HEK293 (cell line): ENCODE measurements around the gene MXD4.

Experiments used
- CTCF ChIA-PET: fragments of 350-600 bp; formaldehyde crosslinking; extraction: SDS; loops from one replicate; lab custom pipeline; 2021; ENCODE audit warnings: antibody characterized with exemption; lab: Yijun Ruan, JAX
- POLR2A ChIA-PET: fragments of 300-600 bp; formaldehyde crosslinking; extraction: SDS; loops from one replicate; lab custom pipeline; 2020; ENCODE audit warnings: antibody characterized with exemption, inconsistent platforms; lab: Yijun Ruan, JAX
- H3K27ac ChIP-seq: fragments of 200-500 bp; sonication (Bioruptor generic); 2 replicates; pipeline ENCODE4 v1.5.1; 2014; ENCODE audit warnings: low read depth, low read length, control low read depth, inconsistent platforms; ENCODE audit errors: extremely low read depth
- H3K36me3 ChIP-seq, 2 experiments: fragments of 200-500 bp in 1 of 2; sonication (Bioruptor generic) in 1 of 2; 1 replicate in 1 of 2; 2 replicates in 1 of 2; pipeline ENCODE4 v1.5.1; 2014 to 2017; ENCODE audit warnings: inconsistent platforms in 2 of 2, low read length in 2 of 2; ENCODE audit not compliant: control insufficient read depth in 2 of 2, insufficient read depth in 1 of 2
- H3K4me1 ChIP-seq: fragments of 200-500 bp; sonication (Bioruptor generic); 2 replicates; pipeline ENCODE4 v1.5.1; 2014; ENCODE audit warnings: mild to moderate bottlenecking, low read length, inconsistent platforms; ENCODE audit not compliant: control insufficient read depth, insufficient read depth
- H3K4me3 ChIP-seq: 2 replicates; pipeline ENCODE4 v1.5.1; 2011; ENCODE audit warnings: low read depth, mild to moderate bottlenecking, control low read depth, low read length, moderate library complexity
- H3K9me3 ChIP-seq: fragments of 200-500 bp; sonication (Bioruptor generic); 2 replicates; pipeline ENCODE4 v1.5.1; 2014; ENCODE audit warnings: low read depth, low read length, inconsistent platforms; ENCODE audit not compliant: control insufficient read depth, insufficient read depth
- KLF16 ChIP-seq: fragments of 450-650 bp; formaldehyde crosslinking; IDR thresholded peaks from 2 replicates; pipeline ENCODE4 v1.5.1; 2017; ENCODE audit warnings: missing biosample characterization, missing genetic modification characterization
- TCF7L2 ChIP-seq: IDR thresholded peaks from 2 replicates; pipeline ENCODE4 v1.6.1; 2011; ENCODE audit warnings: low read depth, mild to moderate bottlenecking, inconsistent platforms, low read length, moderate library complexity, borderline replicate concordance
- ZFHX2 ChIP-seq: fragments of 450-650 bp; formaldehyde crosslinking; conservative IDR thresholded peaks from 2 replicates; pipeline ENCODE4 v1.5.1; 2016; ENCODE audit warnings: missing biosample characterization, missing genetic modification characterization
- ZFP69B ChIP-seq: fragments of 450-650 bp; formaldehyde crosslinking; IDR thresholded peaks from 2 replicates; pipeline ENCODE4 v1.5.1; 2016; ENCODE audit warnings: missing biosample characterization, missing genetic modification characterization
- ZNF146 ChIP-seq: fragments of 450-650 bp; formaldehyde crosslinking; IDR thresholded peaks from 2 replicates; pipeline ENCODE4 v1.5.1; 2016; ENCODE audit warnings: missing biosample characterization, missing genetic modification characterization
- ZNF221 ChIP-seq: fragments of 450-650 bp; formaldehyde crosslinking; IDR thresholded peaks from 2 replicates; pipeline ENCODE4 v1.5.1; 2017; ENCODE audit warnings: missing biosample characterization, missing genetic modification characterization, borderline replicate concordance
- ZNF239 ChIP-seq: fragments of 450-650 bp; formaldehyde crosslinking; IDR thresholded peaks from 2 replicates; pipeline ENCODE4 v1.5.1; 2016; ENCODE audit warnings: missing biosample characterization, missing genetic modification characterization
- ZNF335 ChIP-seq: fragments of 450-650 bp; formaldehyde crosslinking; conservative IDR thresholded peaks from 2 replicates; pipeline ENCODE4 v1.5.1; 2016; ENCODE audit warnings: missing biosample characterization, missing genetic modification characterization
- ZNF394 ChIP-seq: fragments of 450-650 bp; formaldehyde crosslinking; IDR thresholded peaks from 2 replicates; pipeline ENCODE4 v1.5.1; 2016; ENCODE audit warnings: missing biosample characterization, missing genetic modification characterization, mild to moderate bottlenecking, moderate library complexity, borderline replicate concordance
- ZNF416 ChIP-seq: fragments of 450-650 bp; formaldehyde crosslinking; IDR thresholded peaks from 2 replicates; pipeline ENCODE4 v1.5.1; 2016; ENCODE audit warnings: missing biosample characterization, missing genetic modification characterization
- ZNF423 ChIP-seq: fragments of 450-650 bp; formaldehyde crosslinking; IDR thresholded peaks from 2 replicates; pipeline ENCODE4 v1.5.1; 2016; ENCODE audit warnings: missing biosample characterization, missing genetic modification characterization
- ZNF629 ChIP-seq: fragments of 450-650 bp; formaldehyde crosslinking; IDR thresholded peaks from 2 replicates; pipeline ENCODE4 v1.5.1; 2017; ENCODE audit warnings: missing biosample characterization, missing genetic modification characterization
- ZNF830 ChIP-seq: fragments of 450-650 bp; IDR thresholded peaks from 2 replicates; pipeline ENCODE4 v1.5.0; 2018; ENCODE audit warnings: missing biosample characterization, missing genetic modification characterization, low read depth, mild to moderate bottlenecking, moderate library complexity
- TF ChIP-seq, protein P1 (sequence below): fragments of 450-650 bp; formaldehyde crosslinking; IDR thresholded peaks from 2 replicates; pipeline ENCODE4 v1.5.1; 2016; ENCODE audit warnings: missing biosample characterization, missing genetic modification characterization
- TF ChIP-seq, protein P2 (sequence below): fragments of 450-650 bp; formaldehyde crosslinking; IDR thresholded peaks from 2 replicates; pipeline ENCODE4 v1.5.1; 2017; ENCODE audit warnings: missing biosample characterization, missing genetic modification characterization
- TF ChIP-seq, protein P3 (sequence below): fragments of 450-650 bp; formaldehyde crosslinking; IDR thresholded peaks from 2 replicates; pipeline ENCODE4 v1.5.1; 2016; ENCODE audit warnings: missing biosample characterization, missing genetic modification characterization
- TF ChIP-seq, protein P4 (sequence below): fragments of 450-650 bp; formaldehyde crosslinking; IDR thresholded peaks from 2 replicates; pipeline ENCODE4 v1.5.1; 2016; ENCODE audit warnings: missing biosample characterization, missing genetic modification characterization, low read depth
- TF ChIP-seq, protein P5 (sequence below): fragments of 450-650 bp; formaldehyde crosslinking; IDR thresholded peaks from 2 replicates; pipeline ENCODE4 v1.5.1; 2016; ENCODE audit warnings: missing biosample characterization, missing genetic modification characterization
- TF ChIP-seq, protein P6 (sequence below): fragments of 450-650 bp; formaldehyde crosslinking; conservative IDR thresholded peaks from 2 replicates; pipeline ENCODE4 v1.5.1; 2016; ENCODE audit warnings: low read depth, missing biosample characterization, missing genetic modification characterization

The MXD4 gene

DNA sequence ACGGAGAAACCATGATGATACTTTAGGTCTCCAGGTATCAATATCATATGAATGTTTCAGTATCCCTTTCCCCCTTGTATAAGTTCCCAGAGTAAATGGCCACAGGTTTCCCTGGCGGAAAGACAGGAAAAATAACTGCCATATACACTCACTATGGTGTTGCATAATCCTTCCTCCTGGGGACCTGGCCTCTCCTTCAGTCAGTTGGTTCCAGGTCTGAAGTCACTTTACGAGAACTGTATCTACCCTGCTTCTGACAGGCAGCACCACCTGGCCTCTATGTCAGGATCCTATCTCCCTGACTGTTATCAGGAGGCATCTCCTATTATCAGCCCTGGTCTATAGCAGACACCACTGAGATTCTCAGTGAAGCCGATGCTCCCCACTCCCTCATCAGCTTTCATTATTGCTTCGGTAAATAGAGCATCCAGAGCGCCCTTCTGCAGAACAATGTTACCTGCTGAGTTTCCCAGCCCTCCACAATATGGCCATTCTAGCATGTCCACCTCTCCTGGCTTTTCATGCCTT, 42.6 kb downstream of the MXD4 start:
- CTCF ChIA-PET = interaction anchor here (0.6 to 2.3 kb wide), 13 partner anchors 9 to 561 kb away, joined by 3 to 15 read pairs (median 4); no protein-coding TSS in a partner anchor
- TF ChIP-seq KLF16 (tag by site-specific recombination) (no peak), ZNF146 (tag by site-specific recombination) (no peak), ZNF394 (tag by site-specific recombination) (no peak), ZNF239 (tag by site-specific recombination) (no peak), ZNF416 (tag by site-specific recombination) (no peak), ZNF221 (tag by site-specific recombination) (no peak), TCF7L2 (no peak), ZNF335 (tag by site-specific recombination) (no peak), ZNF423 (tag by site-specific recombination) (no peak), ZNF830 (tag by site-specific recombination) (no peak)
- TF ChIP-seq, protein P1, sequence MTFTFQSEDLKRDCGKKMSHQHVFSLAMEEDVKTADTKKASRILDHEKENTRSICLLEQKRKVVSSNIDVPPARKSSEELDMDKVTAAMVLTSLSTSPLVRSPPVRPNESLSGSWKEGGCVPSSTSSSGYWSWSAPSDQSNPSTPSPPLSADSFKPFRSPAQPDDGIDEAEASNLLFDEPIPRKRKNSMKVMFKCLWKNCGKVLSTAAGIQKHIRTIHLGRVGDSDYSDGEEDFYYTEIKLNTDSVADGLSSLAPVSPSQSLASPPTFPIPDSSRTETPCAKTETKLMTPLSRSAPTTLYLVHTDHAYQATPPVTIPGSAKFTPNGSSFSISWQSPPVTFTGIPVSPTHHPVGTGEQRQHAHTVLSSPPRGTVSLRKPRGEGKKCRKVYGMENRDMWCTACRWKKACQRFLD (tag by site-specific recombination) = no peak
- TF ChIP-seq, protein P2, sequence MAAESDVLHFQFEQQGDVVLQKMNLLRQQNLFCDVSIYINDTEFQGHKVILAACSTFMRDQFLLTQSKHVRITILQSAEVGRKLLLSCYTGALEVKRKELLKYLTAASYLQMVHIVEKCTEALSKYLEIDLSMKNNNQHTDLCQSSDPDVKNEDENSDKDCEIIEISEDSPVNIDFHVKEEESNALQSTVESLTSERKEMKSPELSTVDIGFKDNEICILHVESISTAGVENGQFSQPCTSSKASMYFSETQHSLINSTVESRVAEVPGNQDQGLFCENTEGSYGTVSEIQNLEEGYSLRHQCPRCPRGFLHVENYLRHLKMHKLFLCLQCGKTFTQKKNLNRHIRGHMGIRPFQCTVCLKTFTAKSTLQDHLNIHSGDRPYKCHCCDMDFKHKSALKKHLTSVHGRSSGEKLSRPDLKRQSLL (tag by site-specific recombination) = no peak
- POLR2A ChIA-PET = no interaction called here
- Histone ChIP-seq H3K9me3 (no peaks in the 10 kb centered on the region), H3K36me3 (peaks cover 0 to 36% of the 10 kb centered on the region in 2 experiments; a peak in 1 of 3 replicates), H3K4me3 (no peak overlapping the region), H3K27ac (no peak overlapping the region), H3K4me1 (no peaks in the 10 kb centered on the region)

DNA sequence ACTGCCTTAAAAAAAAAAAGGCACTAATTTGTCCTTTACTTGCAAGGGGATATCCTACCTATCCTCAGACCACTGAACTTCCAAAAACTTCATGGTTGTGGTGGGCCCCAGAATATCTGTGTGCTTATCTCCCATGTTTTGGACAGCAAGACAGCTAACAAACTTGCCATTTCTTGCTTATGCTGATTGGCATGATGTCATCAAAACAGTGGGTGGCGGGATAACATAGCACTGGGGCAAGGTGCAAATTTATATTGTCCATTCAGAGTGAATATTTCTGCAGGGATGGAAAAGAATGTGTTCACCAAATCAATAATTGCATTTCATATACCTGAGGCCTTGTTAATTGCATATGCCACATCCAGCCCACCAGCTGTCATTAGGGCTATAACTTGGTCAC, 43.5 kb downstream of the MXD4 start:
- ChIA-PET CTCF (interaction anchor here (0.6 to 1.9 kb wide), 5 partner anchors 10 to 732 kb away, joined by 3 to 7 read pairs (median 4); no protein-coding TSS in a partner anchor), POLR2A (no interaction called here)
- TF ChIP-seq ZFP69B (tag by site-specific recombination) (0 out of 2 replicates have a peak, but pooled peaks have one; percentile 24), ZNF629 (tag by site-specific recombination) (0 out of 2 replicates have a peak, but pooled peaks have one; percentile 32), ZFHX2 (tag by site-specific recombination) (0 out of 2 replicates have a peak, but pooled peaks have one; percentile 7)
- TF ChIP-seq, protein P3, sequence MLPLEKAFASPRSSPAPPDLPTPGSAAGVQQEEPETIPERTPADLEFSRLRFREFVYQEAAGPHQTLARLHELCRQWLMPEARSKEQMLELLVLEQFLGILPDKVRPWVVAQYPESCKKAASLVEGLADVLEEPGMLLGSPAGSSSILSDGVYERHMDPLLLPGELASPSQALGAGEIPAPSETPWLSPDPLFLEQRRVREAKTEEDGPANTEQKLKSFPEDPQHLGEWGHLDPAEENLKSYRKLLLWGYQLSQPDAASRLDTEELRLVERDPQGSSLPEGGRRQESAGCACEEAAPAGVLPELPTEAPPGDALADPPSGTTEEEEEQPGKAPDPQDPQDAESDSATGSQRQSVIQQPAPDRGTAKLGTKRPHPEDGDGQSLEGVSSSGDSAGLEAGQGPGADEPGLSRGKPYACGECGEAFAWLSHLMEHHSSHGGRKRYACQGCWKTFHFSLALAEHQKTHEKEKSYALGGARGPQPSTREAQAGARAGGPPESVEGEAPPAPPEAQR (tag by site-specific recombination) = no peak
- TF ChIP-seq, protein P4, sequence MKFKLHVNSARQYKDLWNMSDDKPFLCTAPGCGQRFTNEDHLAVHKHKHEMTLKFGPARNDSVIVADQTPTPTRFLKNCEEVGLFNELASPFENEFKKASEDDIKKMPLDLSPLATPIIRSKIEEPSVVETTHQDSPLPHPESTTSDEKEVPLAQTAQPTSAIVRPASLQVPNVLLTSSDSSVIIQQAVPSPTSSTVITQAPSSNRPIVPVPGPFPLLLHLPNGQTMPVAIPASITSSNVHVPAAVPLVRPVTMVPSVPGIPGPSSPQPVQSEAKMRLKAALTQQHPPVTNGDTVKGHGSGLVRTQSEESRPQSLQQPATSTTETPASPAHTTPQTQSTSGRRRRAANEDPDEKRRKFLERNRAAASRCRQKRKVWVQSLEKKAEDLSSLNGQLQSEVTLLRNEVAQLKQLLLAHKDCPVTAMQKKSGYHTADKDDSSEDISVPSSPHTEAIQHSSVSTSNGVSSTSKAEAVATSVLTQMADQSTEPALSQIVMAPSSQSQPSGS (tag by site-specific recombination) = peak; percentile 69
- TF ChIP-seq, protein P5, sequence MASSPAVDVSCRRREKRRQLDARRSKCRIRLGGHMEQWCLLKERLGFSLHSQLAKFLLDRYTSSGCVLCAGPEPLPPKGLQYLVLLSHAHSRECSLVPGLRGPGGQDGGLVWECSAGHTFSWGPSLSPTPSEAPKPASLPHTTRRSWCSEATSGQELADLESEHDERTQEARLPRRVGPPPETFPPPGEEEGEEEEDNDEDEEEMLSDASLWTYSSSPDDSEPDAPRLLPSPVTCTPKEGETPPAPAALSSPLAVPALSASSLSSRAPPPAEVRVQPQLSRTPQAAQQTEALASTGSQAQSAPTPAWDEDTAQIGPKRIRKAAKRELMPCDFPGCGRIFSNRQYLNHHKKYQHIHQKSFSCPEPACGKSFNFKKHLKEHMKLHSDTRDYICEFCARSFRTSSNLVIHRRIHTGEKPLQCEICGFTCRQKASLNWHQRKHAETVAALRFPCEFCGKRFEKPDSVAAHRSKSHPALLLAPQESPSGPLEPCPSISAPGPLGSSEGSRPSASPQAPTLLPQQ (tag by site-specific recombination) = peak; percentile 76
- TF ChIP-seq, protein P6, sequence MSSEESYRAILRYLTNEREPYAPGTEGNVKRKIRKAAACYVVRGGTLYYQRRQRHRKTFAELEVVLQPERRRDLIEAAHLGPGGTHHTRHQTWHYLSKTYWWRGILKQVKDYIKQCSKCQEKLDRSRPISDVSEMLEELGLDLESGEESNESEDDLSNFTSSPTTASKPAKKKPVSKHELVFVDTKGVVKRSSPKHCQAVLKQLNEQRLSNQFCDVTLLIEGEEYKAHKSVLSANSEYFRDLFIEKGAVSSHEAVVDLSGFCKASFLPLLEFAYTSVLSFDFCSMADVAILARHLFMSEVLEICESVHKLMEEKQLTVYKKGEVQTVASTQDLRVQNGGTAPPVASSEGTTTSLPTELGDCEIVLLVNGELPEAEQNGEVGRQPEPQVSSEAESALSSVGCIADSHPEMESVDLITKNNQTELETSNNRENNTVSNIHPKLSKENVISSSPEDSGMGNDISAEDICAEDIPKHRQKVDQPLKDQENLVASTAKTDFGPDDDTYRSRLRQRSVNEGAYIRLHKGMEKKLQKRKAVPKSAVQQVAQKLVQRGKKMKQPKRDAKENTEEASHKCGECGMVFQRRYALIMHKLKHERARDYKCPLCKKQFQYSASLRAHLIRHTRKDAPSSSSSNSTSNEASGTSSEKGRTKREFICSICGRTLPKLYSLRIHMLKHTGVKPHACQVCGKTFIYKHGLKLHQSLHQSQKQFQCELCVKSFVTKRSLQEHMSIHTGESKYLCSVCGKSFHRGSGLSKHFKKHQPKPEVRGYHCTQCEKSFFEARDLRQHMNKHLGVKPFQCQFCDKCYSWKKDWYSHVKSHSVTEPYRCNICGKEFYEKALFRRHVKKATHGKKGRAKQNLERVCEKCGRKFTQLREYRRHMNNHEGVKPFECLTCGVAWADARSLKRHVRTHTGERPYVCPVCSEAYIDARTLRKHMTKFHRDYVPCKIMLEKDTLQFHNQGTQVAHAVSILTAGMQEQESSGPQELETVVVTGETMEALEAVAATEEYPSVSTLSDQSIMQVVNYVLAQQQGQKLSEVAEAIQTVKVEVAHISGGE (tag by site-specific recombination) = no peak
- Histone ChIP-seq H3K4me1 (no peaks in the 10 kb centered on the region), H3K9me3 (no peaks in the 10 kb centered on the region), H3K36me3 (peaks cover 0 to 32% of the 10 kb centered on the region in 2 experiments; a peak in 1 of 3 replicates), H3K27ac (no peak overlapping the region), H3K4me3 (no peak overlapping the region)
